HL-60 (cell line): Measurements from ENCODE around the gene SSC5D.

Source experiments
- GABPA ChIP-seq: IDR thresholded peaks from 2 replicates; pipeline ENCODE4 v1.6.1; 2012; ENCODE audit warnings: low read depth
- POLR2AphosphoS5 ChIP-seq: IDR thresholded peaks from 2 replicates; pipeline ENCODE4 v1.6.1; 2012; ENCODE audit warnings: low read depth
- TF ChIP-seq, protein P1 (sequence below): IDR thresholded peaks from one replicate; pipeline ENCODE4 v1.5.1; 2011; ENCODE audit warnings: low read length, control low read depth, inconsistent platforms; ENCODE audit not compliant: insufficient read depth
- TF ChIP-seq, protein P2 (sequence below): IDR thresholded peaks from 2 replicates; pipeline ENCODE4 v1.6.1; 2012; ENCODE audit warnings: low read depth; ENCODE audit not compliant: insufficient replicate concordance

DNA sequence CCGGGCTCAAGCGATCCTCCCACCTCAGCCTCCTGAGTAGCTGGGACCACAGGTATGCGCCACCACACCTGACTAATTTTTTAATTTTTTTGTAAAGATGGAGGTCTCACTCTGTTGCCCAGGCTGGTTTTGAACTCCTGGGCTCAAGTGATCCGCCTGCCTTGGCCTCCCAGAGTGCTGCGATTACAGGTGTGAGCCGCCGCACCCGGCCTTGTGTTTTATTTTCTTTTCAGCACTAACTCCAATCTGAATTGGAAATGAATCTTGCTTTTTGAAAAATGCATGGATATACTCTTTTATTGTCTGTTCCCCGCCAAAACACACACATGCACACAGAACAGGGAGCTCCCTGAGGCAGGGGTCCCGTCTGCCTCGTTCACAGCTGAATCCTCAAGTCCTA lies 25.5 kb upstream of the SSC5D start:
- TF ChIP-seq, protein P1, sequence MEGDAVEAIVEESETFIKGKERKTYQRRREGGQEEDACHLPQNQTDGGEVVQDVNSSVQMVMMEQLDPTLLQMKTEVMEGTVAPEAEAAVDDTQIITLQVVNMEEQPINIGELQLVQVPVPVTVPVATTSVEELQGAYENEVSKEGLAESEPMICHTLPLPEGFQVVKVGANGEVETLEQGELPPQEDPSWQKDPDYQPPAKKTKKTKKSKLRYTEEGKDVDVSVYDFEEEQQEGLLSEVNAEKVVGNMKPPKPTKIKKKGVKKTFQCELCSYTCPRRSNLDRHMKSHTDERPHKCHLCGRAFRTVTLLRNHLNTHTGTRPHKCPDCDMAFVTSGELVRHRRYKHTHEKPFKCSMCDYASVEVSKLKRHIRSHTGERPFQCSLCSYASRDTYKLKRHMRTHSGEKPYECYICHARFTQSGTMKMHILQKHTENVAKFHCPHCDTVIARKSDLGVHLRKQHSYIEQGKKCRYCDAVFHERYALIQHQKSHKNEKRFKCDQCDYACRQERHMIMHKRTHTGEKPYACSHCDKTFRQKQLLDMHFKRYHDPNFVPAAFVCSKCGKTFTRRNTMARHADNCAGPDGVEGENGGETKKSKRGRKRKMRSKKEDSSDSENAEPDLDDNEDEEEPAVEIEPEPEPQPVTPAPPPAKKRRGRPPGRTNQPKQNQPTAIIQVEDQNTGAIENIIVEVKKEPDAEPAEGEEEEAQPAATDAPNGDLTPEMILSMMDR, result no peak
- no peak for TF ChIP-seq GABPA
- TF ChIP-seq POLR2AphosphoS5, result no peak
- TF ChIP-seq, protein P2, sequence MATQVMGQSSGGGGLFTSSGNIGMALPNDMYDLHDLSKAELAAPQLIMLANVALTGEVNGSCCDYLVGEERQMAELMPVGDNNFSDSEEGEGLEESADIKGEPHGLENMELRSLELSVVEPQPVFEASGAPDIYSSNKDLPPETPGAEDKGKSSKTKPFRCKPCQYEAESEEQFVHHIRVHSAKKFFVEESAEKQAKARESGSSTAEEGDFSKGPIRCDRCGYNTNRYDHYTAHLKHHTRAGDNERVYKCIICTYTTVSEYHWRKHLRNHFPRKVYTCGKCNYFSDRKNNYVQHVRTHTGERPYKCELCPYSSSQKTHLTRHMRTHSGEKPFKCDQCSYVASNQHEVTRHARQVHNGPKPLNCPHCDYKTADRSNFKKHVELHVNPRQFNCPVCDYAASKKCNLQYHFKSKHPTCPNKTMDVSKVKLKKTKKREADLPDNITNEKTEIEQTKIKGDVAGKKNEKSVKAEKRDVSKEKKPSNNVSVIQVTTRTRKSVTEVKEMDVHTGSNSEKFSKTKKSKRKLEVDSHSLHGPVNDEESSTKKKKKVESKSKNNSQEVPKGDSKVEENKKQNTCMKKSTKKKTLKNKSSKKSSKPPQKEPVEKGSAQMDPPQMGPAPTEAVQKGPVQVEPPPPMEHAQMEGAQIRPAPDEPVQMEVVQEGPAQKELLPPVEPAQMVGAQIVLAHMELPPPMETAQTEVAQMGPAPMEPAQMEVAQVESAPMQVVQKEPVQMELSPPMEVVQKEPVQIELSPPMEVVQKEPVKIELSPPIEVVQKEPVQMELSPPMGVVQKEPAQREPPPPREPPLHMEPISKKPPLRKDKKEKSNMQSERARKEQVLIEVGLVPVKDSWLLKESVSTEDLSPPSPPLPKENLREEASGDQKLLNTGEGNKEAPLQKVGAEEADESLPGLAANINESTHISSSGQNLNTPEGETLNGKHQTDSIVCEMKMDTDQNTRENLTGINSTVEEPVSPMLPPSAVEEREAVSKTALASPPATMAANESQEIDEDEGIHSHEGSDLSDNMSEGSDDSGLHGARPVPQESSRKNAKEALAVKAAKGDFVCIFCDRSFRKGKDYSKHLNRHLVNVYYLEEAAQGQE, result no peak
